Nephron progenitor cell (in vitro differentiated cells): ENCODE results near the gene GLDC.

Experiments used
- DNase-seq: peaks from one replicate; pipeline ENCODE4 v3.0.0; 2021
- H3K27ac Mint-ChIP-seq: 2 replicates; pipeline ENCODE4 v1.8.0; 2021; ENCODE audit warnings: mild to moderate bottlenecking, moderate library complexity, mixed read lengths
- H3K27me3 Mint-ChIP-seq: 2 replicates; pipeline ENCODE4 v1.8.0; 2021; ENCODE audit warnings: mild to moderate bottlenecking, low read depth, mixed read lengths; ENCODE audit not compliant: poor library complexity
- H3K36me3 Mint-ChIP-seq: 2 replicates; pipeline ENCODE4 v1.8.0; 2021; ENCODE audit warnings: low read depth, mixed read lengths
- H3K4me1 Mint-ChIP-seq: 2 replicates; pipeline ENCODE4 v1.8.0; 2021; ENCODE audit warnings: mixed read lengths
- H3K4me3 Mint-ChIP-seq: 2 replicates; pipeline ENCODE4 v1.8.0; 2021; ENCODE audit warnings: mild to moderate bottlenecking, moderate library complexity, mixed read lengths
- H3K9me3 Mint-ChIP-seq: 2 replicates; pipeline ENCODE4 v1.8.0; 2021; ENCODE audit warnings: mild to moderate bottlenecking, moderate library complexity, mixed read lengths
- TF ChIP-seq, protein P1 (sequence below): fragments of 200-600 bp; sonication (generic); IDR thresholded peaks from 2 replicates; pipeline ENCODE4 v1.5.0; 2021; ENCODE audit warnings: antibody characterized with exemption

The GLDC gene

DNA sequence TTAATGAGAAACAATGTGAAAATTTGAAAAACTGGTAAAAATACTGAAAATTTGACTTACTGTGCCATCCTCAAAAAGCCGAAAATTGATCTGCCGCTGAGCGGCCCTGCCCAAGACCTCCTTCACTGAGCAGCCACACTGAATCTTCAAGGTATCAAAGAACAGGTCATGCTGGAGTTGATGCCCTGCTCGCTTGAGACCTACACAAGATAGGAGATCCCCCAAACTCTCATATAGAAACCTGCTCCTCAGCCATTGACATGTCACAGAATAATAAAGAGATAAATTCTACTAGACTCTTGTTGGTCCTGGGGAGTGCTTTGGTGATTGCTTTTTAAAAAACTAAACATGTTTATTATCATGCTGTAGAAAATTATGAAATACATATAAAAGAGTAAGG, 52.7 kb downstream of the GLDC start:
- no peak overlapping the region for H3K4me3 Mint-ChIP-seq
- H3K9me3 Mint-ChIP-seq = no peaks in the 10 kb centered on the region
- DNase-seq = no peak
- peaks cover 12% of the 10 kb centered on the region for H3K4me1 Mint-ChIP-seq
- H3K27ac Mint-ChIP-seq = no peak overlapping the region
- no peaks in the 10 kb centered on the region for H3K27me3 Mint-ChIP-seq
- no peaks in the 10 kb centered on the region for H3K36me3 Mint-ChIP-seq
- TF ChIP-seq, protein P1, sequence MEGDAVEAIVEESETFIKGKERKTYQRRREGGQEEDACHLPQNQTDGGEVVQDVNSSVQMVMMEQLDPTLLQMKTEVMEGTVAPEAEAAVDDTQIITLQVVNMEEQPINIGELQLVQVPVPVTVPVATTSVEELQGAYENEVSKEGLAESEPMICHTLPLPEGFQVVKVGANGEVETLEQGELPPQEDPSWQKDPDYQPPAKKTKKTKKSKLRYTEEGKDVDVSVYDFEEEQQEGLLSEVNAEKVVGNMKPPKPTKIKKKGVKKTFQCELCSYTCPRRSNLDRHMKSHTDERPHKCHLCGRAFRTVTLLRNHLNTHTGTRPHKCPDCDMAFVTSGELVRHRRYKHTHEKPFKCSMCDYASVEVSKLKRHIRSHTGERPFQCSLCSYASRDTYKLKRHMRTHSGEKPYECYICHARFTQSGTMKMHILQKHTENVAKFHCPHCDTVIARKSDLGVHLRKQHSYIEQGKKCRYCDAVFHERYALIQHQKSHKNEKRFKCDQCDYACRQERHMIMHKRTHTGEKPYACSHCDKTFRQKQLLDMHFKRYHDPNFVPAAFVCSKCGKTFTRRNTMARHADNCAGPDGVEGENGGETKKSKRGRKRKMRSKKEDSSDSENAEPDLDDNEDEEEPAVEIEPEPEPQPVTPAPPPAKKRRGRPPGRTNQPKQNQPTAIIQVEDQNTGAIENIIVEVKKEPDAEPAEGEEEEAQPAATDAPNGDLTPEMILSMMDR = no peak

DNA sequence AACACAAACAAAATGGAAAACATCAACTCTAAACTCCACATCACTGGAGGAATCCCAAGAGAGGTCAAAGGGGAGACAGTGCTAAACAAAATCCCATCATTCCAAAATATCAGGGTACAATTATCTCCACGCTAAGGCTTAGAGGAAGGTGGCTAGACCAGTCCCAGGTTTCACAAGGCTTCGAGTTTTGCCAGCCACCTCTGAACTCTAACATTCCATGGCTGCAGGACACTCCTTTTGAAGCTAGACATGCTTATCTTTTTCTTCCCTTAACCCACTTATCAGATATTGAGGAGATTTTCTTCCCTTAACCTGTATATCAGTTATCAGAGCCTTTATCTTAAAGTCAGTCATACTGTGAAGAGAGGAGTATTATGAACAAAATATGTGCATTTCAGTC, 53.3 kb downstream of the GLDC start:
- Mint-ChIP-seq H3K27me3 (no peaks in the 10 kb centered on the region), H3K36me3 (no peaks in the 10 kb centered on the region), H3K4me3 (no peak overlapping the region), H3K9me3 (no peaks in the 10 kb centered on the region), H3K27ac (no peak overlapping the region), H3K4me1 (peaks cover 12% of the 10 kb centered on the region)
- DNase-seq = no peak
- TF ChIP-seq, protein P1 = no peak

DNA sequence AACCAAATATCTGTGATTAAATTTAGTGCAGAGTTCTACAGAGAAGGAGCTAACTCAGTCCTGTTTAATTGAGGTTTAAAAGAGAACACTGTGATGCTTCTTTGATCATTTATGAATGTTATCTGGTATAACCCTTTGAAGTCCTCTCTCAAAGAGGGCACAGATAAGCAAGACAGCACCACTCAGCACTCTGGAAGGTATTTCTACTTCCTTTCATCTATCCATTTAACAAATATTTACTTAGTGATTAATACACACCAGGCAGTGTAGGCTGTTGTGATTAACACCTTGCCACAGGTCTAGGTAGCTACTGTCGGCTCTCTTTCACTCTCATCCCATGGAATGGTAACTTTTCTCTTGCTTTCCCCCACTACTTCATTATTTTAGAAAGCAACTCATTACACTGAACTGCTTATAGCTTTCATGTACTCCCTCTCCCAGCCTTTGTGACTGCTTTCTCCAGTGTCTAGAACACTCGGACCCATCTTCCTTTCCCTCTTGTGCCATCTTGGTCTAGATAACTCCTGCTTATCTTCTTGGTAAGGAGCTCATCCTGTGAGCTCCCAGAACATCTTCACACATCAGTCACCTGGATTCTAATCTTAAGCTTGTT, 54.7 kb downstream of the GLDC start:
- Mint-ChIP-seq H3K27me3 (no peaks in the 10 kb centered on the region), H3K4me3 (no peak overlapping the region), H3K27ac (no peak overlapping the region), H3K36me3 (no peaks in the 10 kb centered on the region), H3K4me1 (peaks cover 12% of the 10 kb centered on the region), H3K9me3 (no peaks in the 10 kb centered on the region)
- DNase-seq = no peak
- TF ChIP-seq, protein P1 = no peak

DNA sequence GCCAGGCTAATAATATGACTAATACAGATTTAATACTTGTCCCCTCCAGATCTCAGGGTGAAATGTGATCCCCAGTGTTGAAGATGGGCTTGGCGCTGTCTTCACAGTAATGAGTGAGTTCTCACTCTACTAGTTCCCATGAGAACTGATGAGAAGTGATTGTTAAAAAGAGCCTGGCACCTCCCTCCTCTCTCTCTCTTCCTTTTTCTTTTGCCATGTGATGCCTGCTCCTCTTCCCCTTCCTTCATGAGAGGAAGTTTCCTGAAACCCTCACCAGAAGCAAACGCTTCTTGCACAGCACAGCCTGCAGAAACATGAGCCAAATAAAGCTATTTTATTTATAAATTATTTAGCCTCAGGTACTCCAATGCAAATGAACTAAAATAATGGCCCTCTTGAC, 55.2 kb downstream of the GLDC start:
- H3K4me3 Mint-ChIP-seq = no peak overlapping the region
- H3K4me1 Mint-ChIP-seq = peaks cover 12% of the 10 kb centered on the region
- H3K27ac Mint-ChIP-seq = no peak overlapping the region
- no peaks in the 10 kb centered on the region for H3K36me3 Mint-ChIP-seq
- TF ChIP-seq, protein P1 = no peak
- no peaks in the 10 kb centered on the region for H3K27me3 Mint-ChIP-seq
- DNase-seq = no peak
- no peaks in the 10 kb centered on the region for H3K9me3 Mint-ChIP-seq

DNA sequence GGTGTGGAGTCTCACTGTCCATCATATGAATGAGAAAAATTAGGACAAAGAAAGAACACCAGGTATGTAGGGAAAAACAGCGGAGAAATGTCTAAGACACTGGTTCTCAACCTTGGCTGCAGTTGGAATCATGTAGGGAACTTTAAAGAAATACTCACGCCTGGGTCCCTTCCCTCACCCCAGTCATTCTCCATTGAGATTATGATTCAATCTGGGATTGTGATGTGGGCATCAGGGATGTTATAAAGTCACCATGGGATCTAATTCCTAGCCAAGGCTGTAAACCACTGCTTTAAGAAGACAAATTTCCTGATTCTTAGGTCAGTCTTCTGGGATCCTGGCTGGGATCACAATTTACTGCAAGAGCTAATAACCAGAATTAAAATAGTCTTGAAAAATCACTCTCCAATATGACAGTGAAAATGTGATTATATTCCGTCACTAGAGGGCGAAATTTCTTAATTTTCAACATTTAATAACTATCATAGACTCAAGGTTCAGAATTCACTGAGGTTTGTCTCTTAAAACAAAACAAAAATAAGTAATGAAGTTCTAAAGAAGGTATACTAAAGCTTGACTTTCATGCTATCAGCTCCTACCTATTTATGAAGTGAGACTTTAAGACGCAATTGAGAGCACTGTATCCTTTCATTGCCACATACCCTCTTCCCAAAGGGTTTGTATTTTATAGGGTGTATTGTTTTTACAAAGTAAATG, 60.5 kb downstream of the GLDC start:
- TF ChIP-seq, protein P1 = peak; percentile 42
- no peak for DNase-seq
- Mint-ChIP-seq H3K27me3 (peaks cover 8% of the 10 kb centered on the region), H3K4me3 (no peak overlapping the region), H3K27ac (no peak overlapping the region), H3K9me3 (no peaks in the 10 kb centered on the region), H3K4me1 (peaks cover 7% of the 10 kb centered on the region), H3K36me3 (no peaks in the 10 kb centered on the region)

- Mint-ChIP-seq H3K4me3 (no peak overlapping the region), H3K4me1 (no peaks in the 10 kb centered on the region), H3K36me3 (no peaks in the 10 kb centered on the region), H3K27ac (no peak overlapping the region), H3K9me3 (no peaks in the 10 kb centered on the region), H3K27me3 (peaks cover 14% of the 10 kb centered on the region)
- TF ChIP-seq, protein P1 = no peak
- no peak for DNase-seq
Observed at GRCh38 chr9:6581253-6581652, 64.3 kb downstream of the GLDC start.
